ENCODE data around the gene ADAM12.

DNA sequence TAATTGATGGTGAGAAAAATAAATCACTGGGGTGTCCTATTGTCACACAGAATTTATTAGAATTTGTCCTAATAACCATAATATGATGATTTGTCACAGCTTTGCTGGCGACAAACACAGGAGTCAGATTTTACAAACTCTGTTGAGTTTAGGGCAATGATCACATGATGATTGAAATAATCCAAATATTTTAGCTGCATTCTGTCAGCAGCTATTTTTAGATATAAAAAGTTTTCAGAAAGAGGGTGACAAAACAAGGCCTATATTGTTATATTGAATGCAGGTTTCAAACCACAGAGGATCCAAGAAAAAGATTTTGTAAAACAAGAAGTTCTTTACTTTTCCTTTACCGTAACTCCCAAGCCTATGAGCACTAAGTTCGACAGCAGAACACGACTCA lies 178.8 kb downstream of the ADAM12 start:
- TF ChIP-seq POLR2AphosphoS5 (IDR thresholded peaks at IDR 0.05; ENCODE audit: low read depth, low read length) (no peak), POLR2A (IDR thresholded peaks at IDR 0.05; ENCODE audit: low read depth, low read length) (no peak), PAX5 (IDR thresholded peaks at IDR 0.05; ENCODE audit: insufficient read depth, low read length, severe bottlenecking) (no peak), SPI1 (IDR thresholded peaks at IDR 0.05; ENCODE audit: low read depth, low read length) (no peak)

Data from GM12891 (cell line).